ENCODE results near the gene ZNF280D.

ZNF280D gene

GRCh38 chr15:56744701-56745683 is 11.7 kb upstream of the ZNF280D start:
- DNase-seq = no peak

DNA sequence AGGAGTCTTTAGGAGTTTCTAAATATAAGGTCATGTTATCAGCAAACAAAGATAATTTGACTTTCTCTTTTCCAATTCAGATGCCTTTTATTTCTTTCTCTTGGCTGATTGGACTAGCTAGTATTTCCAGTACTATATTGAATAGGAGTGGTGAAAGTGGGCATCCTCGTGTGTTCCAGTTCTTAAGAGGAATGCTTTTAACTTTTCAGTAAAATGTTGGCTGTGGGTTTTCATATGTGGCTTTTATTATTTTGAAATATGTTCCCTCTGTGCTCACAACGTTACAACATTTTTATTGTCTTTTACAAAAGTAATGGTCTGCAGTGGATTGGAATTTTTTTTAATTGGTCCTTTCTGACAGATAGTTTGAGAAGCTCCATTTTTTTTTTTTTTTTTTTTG is 8.2 kb upstream of the ZNF280D start:
- DNase-seq = no peak

- DNase-seq = no peak
Measured at GRCh38 chr15:56739964-56740640, 6.8 kb upstream of the ZNF280D start.

DNA sequence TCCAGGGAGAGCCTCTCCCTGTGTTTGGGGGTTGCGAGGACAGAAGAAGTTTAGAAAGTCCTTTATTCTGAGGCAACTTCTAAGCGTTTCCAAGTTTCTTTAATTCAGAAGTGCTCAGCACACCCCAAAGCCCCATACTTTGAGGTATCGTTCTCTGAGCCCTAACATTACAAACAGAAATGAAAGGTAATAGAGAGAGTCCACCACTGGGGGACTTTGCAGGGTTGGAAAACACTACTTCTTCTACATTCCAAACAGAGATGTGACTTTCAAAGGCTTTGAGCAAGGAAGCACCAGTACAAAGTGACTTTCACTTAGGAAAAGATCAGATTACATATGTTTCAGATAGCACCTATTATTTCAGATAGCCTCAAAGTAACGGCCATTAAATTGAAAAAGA is 6.2 kb upstream of the ZNF280D start:
- DNase-seq = no peak

DNA sequence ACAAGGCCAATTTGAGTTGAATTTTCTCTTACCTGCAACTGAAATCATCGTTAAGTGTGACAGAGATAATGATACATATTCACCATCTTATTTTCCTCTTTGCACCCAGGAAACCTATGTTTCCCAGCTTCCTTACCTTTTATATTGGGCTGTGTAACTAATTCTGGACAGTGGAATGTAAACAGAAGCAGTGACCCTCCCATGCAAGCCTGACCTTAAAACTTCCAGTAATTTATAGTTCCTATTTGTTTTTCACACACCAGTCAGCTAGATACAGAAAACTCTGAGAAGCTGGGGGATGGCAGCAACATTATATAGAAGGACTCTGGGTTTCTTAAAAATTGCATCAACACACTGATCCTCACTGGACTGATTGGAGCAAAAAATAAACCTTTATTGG is 4.5 kb upstream of the ZNF280D start:
- no peak for DNase-seq

DNA sequence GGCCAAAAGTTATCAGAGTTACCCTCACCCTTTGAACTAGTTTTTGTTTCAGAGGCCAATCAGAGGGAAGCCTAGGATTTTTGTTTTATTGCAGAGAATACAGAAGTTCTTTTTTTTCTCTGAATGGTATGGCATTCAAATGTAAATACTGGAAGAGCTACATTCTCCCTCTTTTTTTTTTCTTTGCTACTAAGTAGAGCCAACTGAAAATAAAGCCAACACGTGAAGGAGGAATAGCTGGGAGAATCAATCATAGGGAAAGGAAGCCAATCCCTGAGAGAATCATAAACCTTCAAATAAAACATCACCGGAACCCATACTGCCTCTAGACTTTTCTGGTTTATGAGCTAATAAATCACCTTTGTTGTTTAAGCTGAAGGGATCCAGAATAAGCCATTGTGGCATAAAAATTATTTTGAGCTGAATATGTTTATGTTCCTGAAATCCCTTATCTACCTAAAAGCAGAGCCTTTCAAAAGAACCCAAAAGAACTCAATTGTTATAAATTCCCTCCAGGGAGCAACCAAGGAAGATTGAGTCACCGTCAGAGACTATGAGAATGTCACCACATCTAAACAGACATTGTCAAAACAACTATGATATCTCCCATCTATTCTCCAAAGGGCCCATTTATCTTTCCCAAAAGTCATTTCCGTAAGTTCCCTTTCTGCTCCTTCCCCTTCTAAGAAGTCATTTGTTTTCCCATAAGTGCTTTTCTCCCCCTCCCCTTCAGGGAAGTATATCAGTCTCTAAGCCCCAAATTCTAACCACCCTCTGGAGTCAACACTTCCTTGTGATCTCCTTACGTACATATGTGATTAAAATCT is 3.8 kb upstream of the ZNF280D start:
- DNase-seq = no peak

DNA sequence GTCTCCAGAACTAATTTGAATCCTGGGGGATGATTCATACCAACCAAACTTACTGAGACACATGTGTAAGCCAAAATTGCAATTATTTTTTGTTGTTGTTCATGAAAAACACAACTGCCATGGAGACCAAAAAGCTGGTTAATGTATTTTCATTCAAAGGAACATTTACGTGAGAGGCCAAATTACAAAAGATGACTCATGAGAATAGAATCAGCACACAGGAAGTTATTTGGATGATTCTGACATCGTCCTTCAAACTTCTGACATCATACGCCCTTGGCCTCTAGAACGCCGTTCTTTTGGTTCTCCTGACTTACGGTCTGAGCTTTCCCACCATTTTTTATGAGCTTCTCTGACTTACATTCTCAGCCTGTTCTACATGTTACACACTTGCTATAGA is 3.0 kb upstream of the ZNF280D start:
- DNase-seq = no peak

DNA sequence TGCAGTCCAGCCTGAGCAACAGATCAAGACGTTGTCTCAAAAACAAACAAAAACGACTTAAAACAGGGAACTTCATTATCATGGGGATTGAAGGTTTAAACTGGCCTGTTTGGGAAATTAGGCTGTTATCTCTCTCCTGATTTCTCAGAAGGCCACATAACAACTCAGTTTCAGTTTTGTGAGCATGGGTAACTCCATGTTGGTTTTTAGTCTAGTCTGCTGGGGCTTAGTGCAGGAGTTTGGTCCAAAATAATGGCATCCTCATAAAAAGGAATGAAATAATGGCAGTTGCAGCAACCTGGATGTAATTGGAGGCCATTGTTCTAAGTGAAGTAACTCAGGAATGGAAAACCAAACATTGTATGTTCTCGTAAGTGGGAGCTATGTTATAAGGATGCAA is 2.3 kb upstream of the ZNF280D start:
- no peak for DNase-seq

GRCh38 chr15:56734013-56734635 is 815 bp upstream of the ZNF280D start:
- DNase-seq = no peak

DNA sequence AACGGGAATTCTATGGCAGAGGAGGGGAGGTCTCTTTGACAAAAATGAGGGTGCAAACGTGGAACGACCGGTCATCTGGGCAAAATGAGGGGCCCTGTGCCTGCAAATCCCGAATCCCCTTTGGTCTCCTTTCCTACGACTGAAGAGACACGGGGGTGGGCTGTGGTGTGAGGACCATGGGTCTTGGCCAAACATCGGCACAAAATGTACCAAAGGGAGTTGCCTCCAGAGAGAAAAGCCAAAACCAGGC is 498 bp downstream of the ZNF280D start:
- DNase-seq = no peak

DNA sequence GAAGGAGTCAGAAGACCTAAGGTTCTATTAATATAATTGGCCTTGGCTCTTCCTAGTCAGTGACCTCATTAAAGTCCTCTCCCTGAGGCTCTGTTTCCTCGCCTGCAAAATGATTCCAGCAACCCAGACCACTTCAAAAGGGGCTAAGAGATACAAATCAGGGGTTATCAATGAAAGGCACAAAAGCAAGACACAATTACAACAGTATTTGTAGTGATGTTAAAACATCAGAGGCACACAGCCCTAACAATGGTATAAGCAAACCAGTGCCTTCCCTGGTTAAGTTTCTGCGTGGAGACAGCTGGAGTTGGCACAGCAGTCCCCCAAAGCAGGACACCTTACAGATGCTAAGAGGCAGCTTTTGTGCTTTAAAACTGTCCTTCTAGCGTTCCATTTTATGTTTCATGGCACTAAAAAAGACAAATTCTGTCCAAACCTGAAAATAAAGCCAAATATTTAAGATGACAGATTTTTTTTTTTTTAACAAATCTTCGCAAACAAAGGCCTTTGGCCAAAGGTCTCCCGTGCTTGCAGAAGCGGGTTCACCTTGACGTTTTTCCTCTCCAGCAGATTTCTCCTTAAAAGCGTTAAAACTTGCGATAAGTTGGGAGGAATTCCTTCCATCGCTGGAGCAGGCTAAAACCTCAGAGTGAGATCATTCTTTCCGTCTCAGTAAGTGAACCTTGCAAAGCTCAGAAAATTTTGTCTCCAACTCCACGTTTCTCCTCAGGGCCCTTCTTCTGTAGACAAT is 999 bp downstream of the ZNF280D start:
- no peak for DNase-seq

DNA sequence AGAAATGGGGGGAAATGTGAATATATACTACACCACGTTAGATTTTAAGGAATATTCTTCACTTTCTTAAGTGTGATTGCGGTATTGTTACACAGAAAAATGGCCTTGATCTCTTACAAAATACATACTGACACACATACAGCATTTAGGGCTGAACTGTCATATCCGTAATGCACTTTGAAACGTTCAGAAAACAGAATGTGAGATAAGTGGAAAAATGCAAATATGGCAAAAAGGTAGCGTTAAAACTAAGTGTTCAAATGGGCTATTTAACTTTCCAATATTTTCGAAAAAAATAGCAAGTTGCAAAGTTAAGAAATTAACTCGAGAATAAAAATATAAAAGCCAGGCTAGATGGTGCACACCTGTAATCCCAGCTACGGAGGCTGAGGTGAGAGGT is 1.8 kb downstream of the ZNF280D start:
- DNase-seq = no peak

DNA sequence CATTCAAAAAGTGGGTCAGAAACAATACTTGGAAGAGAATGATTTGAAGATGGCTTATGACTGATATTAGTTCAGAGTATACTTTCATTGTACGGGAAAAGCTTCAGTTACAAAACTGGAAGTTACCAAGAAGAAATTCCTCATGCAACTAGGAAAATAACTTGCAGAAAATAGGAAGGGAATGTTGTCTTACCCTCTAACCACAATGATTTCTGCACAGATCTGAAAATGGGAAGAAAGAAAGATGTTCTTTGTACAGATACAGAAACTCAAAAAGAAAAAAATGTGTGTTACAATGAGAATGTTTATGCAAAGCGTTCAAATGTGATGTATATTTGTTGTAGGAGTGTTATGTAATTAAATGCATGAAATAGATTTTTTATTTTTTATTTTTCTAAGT is 3.7 kb downstream of the ZNF280D start:
- no peak for DNase-seq

DNA sequence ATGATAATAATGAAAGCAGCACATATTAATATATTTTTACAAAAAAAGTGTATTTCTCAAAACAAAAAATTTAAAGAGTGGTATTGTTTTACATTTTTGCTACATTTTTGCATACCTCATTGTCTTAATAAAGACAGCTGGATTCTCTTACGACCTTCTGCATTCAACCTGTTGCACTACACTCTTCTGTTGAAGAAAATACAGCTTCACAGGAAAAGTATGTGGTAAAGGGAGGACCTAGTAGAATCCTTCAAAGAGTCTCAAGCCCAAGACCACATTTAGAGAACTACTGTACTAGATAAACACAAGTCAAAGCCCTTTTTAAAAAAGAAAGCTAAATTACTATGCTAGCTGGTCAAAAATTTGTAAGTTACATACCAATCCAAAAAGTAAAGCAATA is 7.9 kb downstream of the ZNF280D start:
- DNase-seq = no peak

GRCh38 chr15:56724232-56724631 is 9.1 kb downstream of the ZNF280D start:
- no peak for DNase-seq

GRCh38 chr15:56723787-56724186 is 9.5 kb downstream of the ZNF280D start:
- DNase-seq = no peak

- DNase-seq = no peak
Measured at GRCh38 chr15:56719774-56720555, 13.3 kb downstream of the ZNF280D start.

DNA sequence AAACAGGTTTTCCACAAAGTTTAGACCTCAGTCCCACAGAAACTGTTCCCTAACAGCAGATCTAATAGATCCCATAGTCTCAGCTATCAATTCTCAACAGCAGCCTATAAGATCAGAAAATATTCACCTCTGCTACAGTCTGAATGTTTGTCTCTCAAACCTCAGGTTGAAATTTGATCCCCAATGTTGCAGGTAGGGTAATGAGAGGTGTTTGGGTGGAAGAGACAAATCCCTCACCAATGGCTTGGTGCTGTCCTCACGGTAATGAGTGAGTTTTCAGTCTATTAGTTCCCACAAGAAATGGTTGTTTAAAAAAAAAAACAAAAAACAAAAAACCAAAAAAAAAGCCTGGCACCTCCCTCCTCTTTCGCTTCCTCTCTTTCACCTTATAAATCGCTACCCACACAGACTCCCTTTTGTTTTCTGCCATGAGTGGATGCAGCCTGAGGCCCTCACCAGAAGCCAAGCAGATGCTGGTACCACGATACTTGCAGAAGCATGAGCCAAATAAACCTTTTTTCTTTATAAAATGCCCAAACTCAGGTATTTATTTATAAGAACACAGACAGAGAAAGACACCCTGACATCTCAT is 14.2 kb downstream of the ZNF280D start:
- DNase-seq = no peak

DNA sequence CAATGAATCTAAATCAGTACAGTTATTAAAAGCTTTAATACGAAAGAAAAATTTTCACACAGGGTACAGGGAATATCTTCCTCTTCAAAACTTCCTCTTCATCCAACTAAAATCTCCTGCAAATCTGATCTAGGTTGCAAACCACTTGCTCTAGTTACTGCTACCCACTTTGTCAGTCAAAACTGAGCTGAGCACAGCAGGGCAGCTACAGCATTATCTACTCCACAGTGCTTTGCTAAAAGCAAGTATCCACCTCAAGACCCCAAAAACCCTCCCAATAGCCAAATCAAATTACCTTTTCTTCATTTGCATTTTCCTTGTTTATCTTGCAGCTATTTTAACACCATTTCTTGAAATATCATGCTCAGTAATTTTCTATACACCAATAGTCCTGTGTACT is 14.7 kb downstream of the ZNF280D start:
- no peak for DNase-seq

- no peak for DNase-seq
Measured at GRCh38 chr15:56716334-56716733, 17.0 kb downstream of the ZNF280D start.

- DNase-seq = no peak
Measured at GRCh38 chr15:56715220-56715619, 18.1 kb downstream of the ZNF280D start.

Measured in NCI-H2081 treated with DMSO at 0.1 percent for 48 hours (cell line).